Measurements from ENCODE around the gene HIGD2A. TPM values are rescaled to one million over a fixed set of nuclear protein-coding genes. Genes with fewer than 3 reads are reported as not detected.
A peak's percentile ranks its signal among the peaks of the same experiment; 100 is the strongest.

The HIGD2A gene
- total and polyA plus RNA-seq, 2 of the 13 experiments (the other 11 are each of a cell fraction or from before 2014, with no cell fraction given): 89.2 to 146 TPM

GRCh38 chr5:176361437-176362232 is 26.9 kb upstream of the HIGD2A start, which contains the start of gene KIAA1191 (continued):
- TF ChIP-seq ZBED4 (CRISPR knock-in tag; IDR thresholded peaks at IDR 0.05; ENCODE audit: borderline replicate concordance): peak; percentile 89
- no peak for TF ChIP-seq ZNF441 (CRISPR knock-in tag; IDR thresholded peaks at IDR 0.05; ENCODE audit: borderline replicate concordance)
- TF ChIP-seq ZNF512B (CRISPR knock-in tag; IDR thresholded peaks at IDR 0.05; ENCODE audit: borderline replicate concordance): peak; percentile 69; the same call in 1 of the 2 replicates
- no peak for TF ChIP-seq ATF6 (CRISPR knock-in tag; conservative IDR thresholded peaks at IDR 0.05)
- TF ChIP-seq ZNF570 (CRISPR knock-in tag; IDR thresholded peaks at IDR 0.05; ENCODE audit: borderline replicate concordance): no peak
- TF ChIP-seq ZNF275 (CRISPR knock-in tag; IDR thresholded peaks at IDR 0.05; ENCODE audit: borderline replicate concordance): no peak
- TF ChIP-seq SOX6 (IDR thresholded peaks at IDR 0.05): no peak
- TF ChIP-seq SOX6 (CRISPR knock-in tag; IDR thresholded peaks at IDR 0.05): peak; percentile 67
- TF ChIP-seq ZNF598 (CRISPR knock-in tag; IDR thresholded peaks at IDR 0.05; ENCODE audit: borderline replicate concordance): peak; percentile 79; the same call in 1 of the 2 replicates
- no peak for TF ChIP-seq MBD4 (IDR thresholded peaks at IDR 0.05; ENCODE audit: borderline replicate concordance, low read length)
- TF ChIP-seq ZNF382 (CRISPR knock-in tag; IDR thresholded peaks at IDR 0.05; ENCODE audit: borderline replicate concordance): no peak
- peak; percentile 77 for TF ChIP-seq POGZ (CRISPR knock-in tag; IDR thresholded peaks at IDR 0.05)
- peak; percentile 84; the same call in 1 of the 2 replicates for TF ChIP-seq ZNF616 (CRISPR knock-in tag; IDR thresholded peaks at IDR 0.05; ENCODE audit: low read depth)
- peak; percentile 36; the same call in 1 of the 2 replicates for TF ChIP-seq ZBTB21 (CRISPR knock-in tag; IDR thresholded peaks at IDR 0.05)
- TF ChIP-seq JDP2 (CRISPR knock-in tag; IDR thresholded peaks at IDR 0.05; ENCODE audit: borderline replicate concordance): no peak
- peak; percentile 88; the same call in 1 of the 2 replicates for TF ChIP-seq ZNF790 (CRISPR knock-in tag; IDR thresholded peaks at IDR 0.05; ENCODE audit: borderline replicate concordance)
- TF ChIP-seq ONECUT2 (CRISPR knock-in tag; IDR thresholded peaks at IDR 0.05): 0 out of 2 replicates have a peak, but pooled peaks have one; percentile 37
- peak; percentile 92 for TF ChIP-seq ZNF225 (CRISPR knock-in tag; IDR thresholded peaks at IDR 0.05)
- TF ChIP-seq DPF2 (CRISPR knock-in tag; IDR thresholded peaks at IDR 0.05; ENCODE audit: borderline replicate concordance, low read depth): no peak

Measured in HepG2 (cell line).